RPMI8226 (cell line): ENCODE data around the gene PTPRN2.
"Not testable (repeated sequence)": the region's sequence is repeated elsewhere in the genome, so short reads cannot be mapped to it uniquely, and the experiment has no call there.

ENCODE experiments used
- DNase-seq: peaks from one replicate; pipeline ENCODE4 v3.0.0-alpha.2; 2015

The PTPRN2 gene

GRCh38 chr7:158315326-158315725 lies 272.3 kb downstream of the PTPRN2 start:
- no peak for DNase-seq

GRCh38 chr7:158314394-158314793 lies 273.2 kb downstream of the PTPRN2 start:
- no peak for DNase-seq

- no peak for DNase-seq
Measured at GRCh38 chr7:158313931-158314330, 273.7 kb downstream of the PTPRN2 start.

- no peak for DNase-seq
Measured at GRCh38 chr7:158312789-158313188, 274.8 kb downstream of the PTPRN2 start.

- DNase-seq = no peak
Measured at GRCh38 chr7:158311791-158312190, 275.8 kb downstream of the PTPRN2 start.

GRCh38 chr7:158310924-158311666 lies 276.5 kb downstream of the PTPRN2 start:
- no peak for DNase-seq

GRCh38 chr7:158309868-158310763 lies 277.5 kb downstream of the PTPRN2 start:
- DNase-seq = no peak

GRCh38 chr7:158308001-158308400 lies 279.6 kb downstream of the PTPRN2 start:
- DNase-seq = no peak

- DNase-seq = not testable (repeated sequence)
Measured at GRCh38 chr7:158304072-158304471, 283.6 kb downstream of the PTPRN2 start.

GRCh38 chr7:158303121-158303520 lies 284.5 kb downstream of the PTPRN2 start:
- DNase-seq = no peak

- no peak for DNase-seq
Measured at GRCh38 chr7:158302274-158303070, 285.2 kb downstream of the PTPRN2 start.

GRCh38 chr7:158301207-158301606 lies 286.4 kb downstream of the PTPRN2 start:
- DNase-seq = no peak

- DNase-seq = no peak
Measured at GRCh38 chr7:158300427-158300826, 287.2 kb downstream of the PTPRN2 start.

GRCh38 chr7:158299607-158300006 lies 288.0 kb downstream of the PTPRN2 start:
- no peak for DNase-seq

- DNase-seq = no peak
Measured at GRCh38 chr7:158296798-158297104, 290.9 kb downstream of the PTPRN2 start.

GRCh38 chr7:158295966-158296797 lies 291.4 kb downstream of the PTPRN2 start:
- DNase-seq = no peak

GRCh38 chr7:158294468-158295215 lies 293.0 kb downstream of the PTPRN2 start:
- DNase-seq = not testable (repeated sequence)

GRCh38 chr7:158292948-158293347 lies 294.7 kb downstream of the PTPRN2 start:
- no peak for DNase-seq

GRCh38 chr7:158291998-158292397 lies 295.6 kb downstream of the PTPRN2 start:
- DNase-seq = no peak

GRCh38 chr7:158289761-158290523 lies 297.7 kb downstream of the PTPRN2 start:
- no peak for DNase-seq

GRCh38 chr7:158289231-158289630 lies 298.4 kb downstream of the PTPRN2 start:
- no peak for DNase-seq
